PC-3 (cell line): Measurements from ENCODE around the gene GFM1.

ENCODE experiments used
- EZH2 ChIP-seq: fragments of 300-600 bp; sonication (generic); IDR thresholded peaks from one replicate; pipeline ENCODE4 v1.6.1; 2017; ENCODE audit warnings: antibody characterized with exemption, mild to moderate bottlenecking, low read length; ENCODE audit not compliant: unreplicated experiment
- EZH2phosphoT487 ChIP-seq: fragments of 300-600 bp; sonication (generic); IDR thresholded peaks from 2 replicates; pipeline ENCODE4 v1.6.1; 2018; ENCODE audit warnings: mild to moderate bottlenecking, antibody characterized with exemption, low read length, borderline replicate concordance
- TF ChIP-seq, protein P1 (sequence below): fragments of 300-600 bp; sonication (generic); conservative IDR thresholded peaks from 2 replicates; pipeline ENCODE4 v1.5.1; 2017; ENCODE audit warnings: antibody characterized with exemption, low read depth, mild to moderate bottlenecking, low read length

DNA sequence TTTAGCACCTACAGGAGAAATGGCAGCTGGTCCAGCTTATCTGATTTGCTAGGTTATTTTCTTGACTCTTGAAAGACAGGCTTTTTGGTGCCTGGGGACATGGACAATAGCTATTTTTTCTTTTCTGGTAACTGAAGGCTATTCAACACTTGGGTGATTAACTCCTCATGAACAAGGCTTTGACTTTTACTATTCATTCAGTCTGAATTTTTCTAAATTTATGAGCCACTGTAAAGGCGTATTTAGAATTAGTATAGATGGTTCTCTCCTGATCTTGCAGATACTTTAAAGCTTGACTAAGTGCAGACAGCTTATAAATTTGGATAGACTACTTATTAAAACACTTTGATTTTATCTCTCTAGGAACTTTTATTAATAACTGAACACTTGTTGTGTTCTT, 18.4 kb upstream of the GFM1 start:
- TF ChIP-seq, protein P1, sequence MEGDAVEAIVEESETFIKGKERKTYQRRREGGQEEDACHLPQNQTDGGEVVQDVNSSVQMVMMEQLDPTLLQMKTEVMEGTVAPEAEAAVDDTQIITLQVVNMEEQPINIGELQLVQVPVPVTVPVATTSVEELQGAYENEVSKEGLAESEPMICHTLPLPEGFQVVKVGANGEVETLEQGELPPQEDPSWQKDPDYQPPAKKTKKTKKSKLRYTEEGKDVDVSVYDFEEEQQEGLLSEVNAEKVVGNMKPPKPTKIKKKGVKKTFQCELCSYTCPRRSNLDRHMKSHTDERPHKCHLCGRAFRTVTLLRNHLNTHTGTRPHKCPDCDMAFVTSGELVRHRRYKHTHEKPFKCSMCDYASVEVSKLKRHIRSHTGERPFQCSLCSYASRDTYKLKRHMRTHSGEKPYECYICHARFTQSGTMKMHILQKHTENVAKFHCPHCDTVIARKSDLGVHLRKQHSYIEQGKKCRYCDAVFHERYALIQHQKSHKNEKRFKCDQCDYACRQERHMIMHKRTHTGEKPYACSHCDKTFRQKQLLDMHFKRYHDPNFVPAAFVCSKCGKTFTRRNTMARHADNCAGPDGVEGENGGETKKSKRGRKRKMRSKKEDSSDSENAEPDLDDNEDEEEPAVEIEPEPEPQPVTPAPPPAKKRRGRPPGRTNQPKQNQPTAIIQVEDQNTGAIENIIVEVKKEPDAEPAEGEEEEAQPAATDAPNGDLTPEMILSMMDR, result no peak
- TF ChIP-seq EZH2 (no peak), EZH2phosphoT487 (no peak)
